Tibial artery (tissue), 4 donors: ENCODE measurements around the gene BET1.

ENCODE experiments used
- DNase-seq, 2 donors: peaks; one replicate each; pipeline ENCODE4 v3.0.0-alpha.2; 2019
- H3K27ac ChIP-seq, 2 donors: fragments of 200-600 bp; sonication (generic) in 1 of 2; 1 replicate in 1 of 2; 2 replicates in 1 of 2; pipeline ENCODE4 v1.5.1; 2018 to 2019; ENCODE audit warnings: mild to moderate bottlenecking in 1 of 2
- H3K27me3 ChIP-seq, 2 donors: fragments of 200-600 bp; sonication (generic) in 1 of 2; one replicate each; pipeline versions ENCODE4 v1.5.1 to v1.6.0; 2016 to 2019
- H3K36me3 ChIP-seq, 3 donors: fragments of 200-600 bp; sonication (generic) in 2 of 3; one replicate each; pipeline ENCODE4 v1.5.1; 2016 to 2019; ENCODE audit warnings: mild to moderate bottlenecking in 2 of 3
- H3K4me1 ChIP-seq, 4 donors: fragments of 200-600 bp; sonication (generic) in 2 of 4; 1 replicate in 3 of 4; 2 replicates in 1 of 4; pipeline ENCODE4 v1.5.1; 2016 to 2019
- H3K4me3 ChIP-seq, 2 donors: fragments of 200-600 bp; sonication (generic) in 1 of 2; 1 replicate in 1 of 2; 2 replicates in 1 of 2; pipeline ENCODE4 v1.5.1; 2018 to 2019; ENCODE audit warnings: mild to moderate bottlenecking in 2 of 2
- H3K9me3 ChIP-seq, 3 donors: fragments of 200-600 bp; sonication (generic) in 1 of 3; one replicate each; pipeline ENCODE4 v1.5.1; 2016 to 2019
- intact Hi-C: fragments of 100-400 bp; cut with DNase I; formaldehyde crosslinking; loops from one replicate; pipeline ENCODE4 v1.15.0; 2023; ENCODE audit warnings: low total_unique reads
- TF ChIP-seq, protein P1 (sequence below), 2 experiments: fragments of 200-600 bp in 1 of 2; fragments of 450-650 bp in 1 of 2; IDR thresholded peaks; one replicate each; pipeline ENCODE4 v1.5.1; 2017 to 2019; ENCODE audit warnings: antibody characterized with exemption in 2 of 2, mild to moderate bottlenecking in 1 of 2, moderate library complexity in 1 of 2

Gene BET1, protein sequence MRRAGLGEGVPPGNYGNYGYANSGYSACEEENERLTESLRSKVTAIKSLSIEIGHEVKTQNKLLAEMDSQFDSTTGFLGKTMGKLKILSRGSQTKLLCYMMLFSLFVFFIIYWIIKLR

DNA sequence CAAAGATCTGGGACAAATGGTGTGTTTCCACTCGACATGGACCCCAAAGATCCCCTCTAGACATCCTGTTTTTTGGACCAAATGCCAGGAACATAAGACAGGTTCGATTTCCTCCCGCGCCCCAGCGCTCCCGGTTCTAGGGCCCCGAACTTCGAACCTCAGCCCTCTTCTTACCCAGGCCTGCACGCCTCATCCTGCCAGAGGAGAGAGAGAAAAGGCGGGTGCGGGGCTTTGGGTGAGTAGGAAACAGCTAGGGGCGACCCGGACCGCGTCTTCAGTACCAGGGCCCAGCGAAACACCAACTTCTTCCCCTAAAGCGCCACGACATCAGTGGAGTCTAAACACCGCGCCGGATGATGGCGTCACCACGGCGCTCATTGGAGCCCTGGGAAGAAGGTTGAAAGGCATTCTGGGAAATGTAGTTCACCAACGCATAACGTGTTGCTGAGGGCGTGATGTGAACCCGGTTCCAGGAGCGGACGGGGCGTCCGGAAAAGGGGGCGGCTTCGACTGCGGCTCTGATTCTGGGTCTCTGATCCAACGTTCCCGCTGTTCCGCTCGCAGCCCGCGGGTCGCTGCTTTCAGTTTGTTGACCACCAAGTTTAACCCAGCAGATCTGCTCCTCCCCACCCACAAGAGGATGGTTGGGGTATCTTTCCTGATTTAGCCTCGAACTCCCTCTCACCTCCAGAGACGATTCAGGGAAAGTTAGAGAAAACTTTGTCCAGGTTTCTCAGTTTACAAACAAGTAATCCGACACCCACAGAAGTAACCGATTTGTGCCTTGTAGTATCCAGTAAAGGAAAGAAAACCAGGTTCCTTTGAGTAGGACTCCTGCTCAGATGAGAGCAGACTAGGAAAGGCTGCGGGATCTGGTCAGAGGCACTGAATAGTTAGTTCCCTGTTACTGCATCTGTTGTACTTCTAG lies at the start of gene BET1:
BET1 (minus strand) TSS at position 332 of the 928 bp plus-strand sequence; CDS start at position 193, 139 bp downstream.
- Histone ChIP-seq H3K27ac (peak within 1 kb of the TSS; percentile 87 to 89), H3K4me1 (peaks cover 0 to 27% (median 7%) of the 10 kb centered on the region in 4 donors), H3K4me3 (peak within 1 kb of the TSS; percentile 70 to 88), H3K9me3 (no peaks in the 10 kb centered on the region), H3K27me3 (no peaks in the 10 kb centered on the region), H3K36me3 (peaks cover 0 to 7% (median 0%) of the 10 kb centered on the region in 3 donors)
- TF ChIP-seq, protein P1, sequence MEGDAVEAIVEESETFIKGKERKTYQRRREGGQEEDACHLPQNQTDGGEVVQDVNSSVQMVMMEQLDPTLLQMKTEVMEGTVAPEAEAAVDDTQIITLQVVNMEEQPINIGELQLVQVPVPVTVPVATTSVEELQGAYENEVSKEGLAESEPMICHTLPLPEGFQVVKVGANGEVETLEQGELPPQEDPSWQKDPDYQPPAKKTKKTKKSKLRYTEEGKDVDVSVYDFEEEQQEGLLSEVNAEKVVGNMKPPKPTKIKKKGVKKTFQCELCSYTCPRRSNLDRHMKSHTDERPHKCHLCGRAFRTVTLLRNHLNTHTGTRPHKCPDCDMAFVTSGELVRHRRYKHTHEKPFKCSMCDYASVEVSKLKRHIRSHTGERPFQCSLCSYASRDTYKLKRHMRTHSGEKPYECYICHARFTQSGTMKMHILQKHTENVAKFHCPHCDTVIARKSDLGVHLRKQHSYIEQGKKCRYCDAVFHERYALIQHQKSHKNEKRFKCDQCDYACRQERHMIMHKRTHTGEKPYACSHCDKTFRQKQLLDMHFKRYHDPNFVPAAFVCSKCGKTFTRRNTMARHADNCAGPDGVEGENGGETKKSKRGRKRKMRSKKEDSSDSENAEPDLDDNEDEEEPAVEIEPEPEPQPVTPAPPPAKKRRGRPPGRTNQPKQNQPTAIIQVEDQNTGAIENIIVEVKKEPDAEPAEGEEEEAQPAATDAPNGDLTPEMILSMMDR (IDR thresholded peaks at IDR 0.05) = no peak
- peak; percentile 96 to 97 for DNase-seq
- intact Hi-C loops = loop anchor here (10.0 kb wide), 1 partner anchor 99 kb away; the partner anchor contains the start of gene GNGT1

DNA sequence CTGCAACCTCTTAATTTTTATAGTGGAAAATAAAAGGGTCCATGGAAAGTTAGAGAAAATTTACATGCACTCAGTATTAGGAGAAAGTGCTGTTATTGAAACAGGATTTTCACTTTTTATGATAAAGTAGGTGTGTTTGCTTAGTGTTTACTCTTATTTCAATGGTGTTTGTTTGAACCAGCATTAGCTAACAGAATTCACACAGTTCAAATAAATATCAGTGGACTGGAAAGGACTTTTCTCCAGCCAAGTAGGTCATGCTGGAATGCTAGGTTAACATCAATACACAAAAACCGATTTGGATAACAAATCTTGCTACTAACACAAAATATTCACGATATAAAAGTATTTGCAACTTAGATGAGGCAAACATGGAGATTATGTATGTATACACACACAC lies 49.4 kb upstream of the BET1 start:
- Histone ChIP-seq H3K27ac (no peak overlapping the region), H3K36me3 (no peaks in the 10 kb centered on the region), H3K9me3 (peaks cover 0 to 4% (median 0%) of the 10 kb centered on the region in 3 donors), H3K4me1 (no peaks in the 10 kb centered on the region), H3K27me3 (no peaks in the 10 kb centered on the region), H3K4me3 (no peak overlapping the region)
- DNase-seq = no peak
- intact Hi-C loops = no loop called here
- TF ChIP-seq, protein P1 (IDR thresholded peaks at IDR 0.05) = no peak

DNA sequence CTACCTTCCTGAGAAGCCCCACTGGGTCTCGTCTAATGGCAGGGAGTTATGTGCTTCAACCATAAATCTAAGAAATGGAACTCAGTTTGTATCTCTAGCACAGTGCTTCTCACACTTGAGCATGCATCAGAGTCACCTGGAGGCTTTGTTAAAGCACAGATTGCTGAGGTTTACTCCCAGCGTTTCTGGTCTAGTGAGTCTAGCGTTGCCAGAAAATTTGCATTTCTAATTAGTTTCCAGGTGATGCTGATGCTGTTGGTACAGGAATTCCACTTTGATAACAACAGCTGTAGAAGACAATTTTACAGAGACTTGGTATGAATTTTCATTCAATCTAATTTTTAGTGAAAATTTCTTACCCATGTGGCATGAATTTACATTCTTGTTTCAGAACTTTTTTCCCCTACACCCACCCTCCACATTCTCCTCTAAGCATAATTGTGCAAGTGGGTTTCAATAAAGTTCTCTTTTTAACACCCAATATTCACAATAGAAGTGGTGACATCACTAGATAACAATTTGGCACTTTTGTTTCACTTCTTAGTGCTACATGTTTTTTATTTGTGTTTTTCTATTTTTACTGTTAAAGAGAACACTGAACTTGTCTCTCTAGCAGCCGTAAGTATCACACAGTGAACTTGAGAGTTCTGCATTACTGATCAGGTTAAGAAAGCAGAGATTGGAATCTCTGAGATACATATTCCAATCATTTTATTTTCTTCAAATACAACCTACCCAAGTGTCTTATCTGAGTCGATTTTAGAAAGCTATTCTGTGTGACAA lies 48.4 kb upstream of the BET1 start:
- no peaks in the 10 kb centered on the region for H3K27me3 ChIP-seq
- no peak overlapping the region for H3K4me3 ChIP-seq
- peaks cover 0 to 4% (median 0%) of the 10 kb centered on the region in 3 donors for H3K9me3 ChIP-seq
- no peak overlapping the region for H3K27ac ChIP-seq
- no peaks in the 10 kb centered on the region for H3K4me1 ChIP-seq
- TF ChIP-seq, protein P1 (IDR thresholded peaks at IDR 0.05) = no peak
- intact Hi-C loops = no loop called here
- H3K36me3 ChIP-seq = no peaks in the 10 kb centered on the region
- no peak for DNase-seq

DNA sequence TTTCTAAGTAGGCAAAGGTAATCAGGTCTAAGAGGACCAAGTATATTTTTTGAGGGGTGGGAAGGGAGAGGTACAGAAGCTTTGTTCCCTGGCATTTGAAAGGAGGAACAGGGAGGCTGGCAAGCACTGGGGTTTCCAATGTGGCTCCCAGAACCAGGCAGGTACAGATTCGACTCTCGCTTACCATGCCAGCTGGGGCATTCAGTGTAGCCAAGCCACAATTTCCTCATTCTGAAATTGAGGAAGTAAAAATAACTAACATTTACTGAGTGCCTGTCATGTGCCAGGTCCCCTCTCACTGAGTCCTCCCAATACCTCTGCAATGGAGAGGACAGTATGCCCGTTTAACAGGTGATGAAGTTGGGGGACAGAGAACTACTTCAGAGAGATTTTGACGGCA lies 45.9 kb upstream of the BET1 start:
- H3K4me1 ChIP-seq = no peaks in the 10 kb centered on the region
- DNase-seq = peak in 1 of 2 donors; percentile 21
- H3K9me3 ChIP-seq = no peaks in the 10 kb centered on the region
- no peaks in the 10 kb centered on the region for H3K36me3 ChIP-seq
- no peak overlapping the region for H3K4me3 ChIP-seq
- TF ChIP-seq, protein P1 (IDR thresholded peaks at IDR 0.05) = no peak
- no peaks in the 10 kb centered on the region for H3K27me3 ChIP-seq
- no peak overlapping the region for H3K27ac ChIP-seq
- intact Hi-C loops = no loop called here

DNA sequence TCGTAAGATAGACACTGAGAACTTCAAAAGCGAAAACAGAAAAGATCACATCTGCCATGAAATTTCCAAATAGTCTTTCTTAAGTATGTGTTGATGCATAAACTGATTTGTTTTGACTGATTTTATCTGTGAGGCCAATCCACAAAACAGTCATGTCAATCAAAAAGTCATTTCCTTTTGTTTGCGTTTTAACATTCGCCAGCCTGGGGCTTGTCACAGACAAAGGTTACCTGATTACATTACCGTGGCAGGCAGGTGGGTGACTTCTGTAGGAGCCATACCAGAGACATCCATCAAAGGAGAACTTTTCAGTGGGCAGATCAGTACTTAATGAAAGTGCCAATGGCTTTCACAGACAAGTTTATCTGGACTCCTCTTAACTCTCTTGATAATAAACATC lies 45.5 kb upstream of the BET1 start:
- DNase-seq = no peak
- no peaks in the 10 kb centered on the region for H3K36me3 ChIP-seq
- no peak overlapping the region for H3K4me3 ChIP-seq
- no peaks in the 10 kb centered on the region for H3K27me3 ChIP-seq
- H3K27ac ChIP-seq = no peak overlapping the region
- TF ChIP-seq, protein P1 (IDR thresholded peaks at IDR 0.05) = no peak
- intact Hi-C loops = no loop called here
- no peaks in the 10 kb centered on the region for H3K4me1 ChIP-seq
- H3K9me3 ChIP-seq = no peaks in the 10 kb centered on the region
